ENCODE measurements around the gene GALP.
"Not testable (repeated sequence)": the region's sequence is repeated elsewhere in the genome, so short reads cannot be mapped to it uniquely, and the experiment has no call there.

Gene GALP

GRCh38 chr19:56193981-56194640, 18.3 kb downstream of the GALP start:
- Histone ChIP-seq H2AFZ (ENCODE audit: low read depth, low read length) (no peak overlapping the region), H3K4me1 (ENCODE audit: low read length) (no peaks in the 10 kb centered on the region), H3K79me2 (ENCODE audit: low read length) (no peaks in the 10 kb centered on the region), H3K4me2 (ENCODE audit: low read length) (no peak overlapping the region), H3K27me3 (ENCODE audit: low read depth, low read length) (peaks cover 5% of the 10 kb centered on the region; the same call in 1 of the 2 replicates), H3K27ac (ENCODE audit: low read length) (no peak overlapping the region), H3K36me3 (replicated peaks; ENCODE audit: low read depth, low read length) (no peaks in the 10 kb centered on the region), H4K20me1 (ENCODE audit: insufficient read depth, low read length) (no peaks in the 10 kb centered on the region), H3K9me3 (ENCODE audit: insufficient read depth, low read length) (no peaks in the 10 kb centered on the region), H3K4me3 (ENCODE audit: low read length) (no peak overlapping the region), H3K9ac (ENCODE audit: low read length) (no peak overlapping the region)
- no peak for TF ChIP-seq EZH2phosphoT487 (IDR thresholded peaks at IDR 0.05; ENCODE audit: low read depth)
- TF ChIP-seq CTCF (IDR thresholded peaks at IDR 0.05; ENCODE audit: low read depth, low read length) = no peak

- H3K9ac ChIP-seq (ENCODE audit: low read length); H3K4me3 ChIP-seq (ENCODE audit: low read length); H2AFZ ChIP-seq (ENCODE audit: low read depth, low read length); H3K4me2 ChIP-seq (ENCODE audit: low read length); H4K20me1 ChIP-seq (ENCODE audit: insufficient read depth, low read length); H3K27ac ChIP-seq (ENCODE audit: low read length); H3K4me1 ChIP-seq (ENCODE audit: low read length); H3K79me2 ChIP-seq (ENCODE audit: low read length); H3K9me3 ChIP-seq (ENCODE audit: insufficient read depth, low read length); H3K36me3 ChIP-seq (replicated peaks; ENCODE audit: low read depth, low read length): not testable (repeated sequence)
- H3K27me3 ChIP-seq (ENCODE audit: low read depth, low read length) = peaks cover 11% of the 10 kb centered on the region
These were observed 21.8 kb downstream of the GALP start, which contains the start of gene ZSCAN5B for GRCh38 chr19:56197646-56198045. Gene ZSCAN5B, minus strand, starts transcription at chr19:56197783. Its CDS starts 4,731 bp downstream, at chr19:56193052.

- Histone ChIP-seq H3K36me3 (replicated peaks; ENCODE audit: low read depth, low read length) (no peaks in the 10 kb centered on the region), H3K27me3 (ENCODE audit: low read depth, low read length) (peaks cover 9% of the 10 kb centered on the region; the same call in 1 of the 2 replicates), H3K9ac (ENCODE audit: low read length) (no peak overlapping the region), H3K4me2 (ENCODE audit: low read length) (no peak overlapping the region), H3K4me1 (ENCODE audit: low read length) (no peaks in the 10 kb centered on the region), H3K4me3 (ENCODE audit: low read length) (no peak overlapping the region), H4K20me1 (ENCODE audit: insufficient read depth, low read length) (no peaks in the 10 kb centered on the region), H2AFZ (ENCODE audit: low read depth, low read length) (no peak overlapping the region), H3K9me3 (ENCODE audit: insufficient read depth, low read length) (no peaks in the 10 kb centered on the region), H3K79me2 (ENCODE audit: low read length) (no peaks in the 10 kb centered on the region), H3K27ac (ENCODE audit: low read length) (no peak overlapping the region)
- TF ChIP-seq EZH2phosphoT487 (IDR thresholded peaks at IDR 0.05; ENCODE audit: low read depth) = no peak
- TF ChIP-seq CTCF (IDR thresholded peaks at IDR 0.05; ENCODE audit: low read depth, low read length) = no peak
These were observed 23.9 kb downstream of the GALP start for GRCh38 chr19:56199687-56200086.

GRCh38 chr19:56201973-56202372, 26.2 kb downstream of the GALP start, which contains the start of gene ZSCAN5C:
Gene ZSCAN5C, plus strand, starts transcription at chr19:56202273. Its CDS starts 3,641 bp downstream, at chr19:56205914.
- H3K27ac ChIP-seq (ENCODE audit: low read length) = no peak within 1 kb of the TSS
- H3K4me1 ChIP-seq (ENCODE audit: low read length) = no peaks in the 10 kb centered on the region
- H3K4me2 ChIP-seq (ENCODE audit: low read length) = no peak within 1 kb of the TSS
- H2AFZ ChIP-seq (ENCODE audit: low read depth, low read length) = no peak within 1 kb of the TSS
- H4K20me1 ChIP-seq (ENCODE audit: insufficient read depth, low read length) = no peaks in the 10 kb centered on the region
- no peaks in the 10 kb centered on the region for H3K79me2 ChIP-seq (ENCODE audit: low read length)
- TF ChIP-seq CTCF (IDR thresholded peaks at IDR 0.05; ENCODE audit: low read depth, low read length) (no peak), EZH2phosphoT487 (IDR thresholded peaks at IDR 0.05; ENCODE audit: low read depth) (no peak)
- no peak within 1 kb of the TSS for H3K4me3 ChIP-seq (ENCODE audit: low read length)
- peaks cover 14% of the 10 kb centered on the region; the same call in 1 of the 2 replicates for H3K27me3 ChIP-seq (ENCODE audit: low read depth, low read length)
- H3K36me3 ChIP-seq (replicated peaks; ENCODE audit: low read depth, low read length) = no peaks in the 10 kb centered on the region
- H3K9ac ChIP-seq (ENCODE audit: low read length) = no peak within 1 kb of the TSS
- no peaks in the 10 kb centered on the region for H3K9me3 ChIP-seq (ENCODE audit: insufficient read depth, low read length)

GRCh38 chr19:56207581-56207980, 31.8 kb downstream of the GALP start:
- not testable (repeated sequence) for H3K9me3 ChIP-seq (ENCODE audit: insufficient read depth, low read length); H3K36me3 ChIP-seq (replicated peaks; ENCODE audit: low read depth, low read length); H3K4me1 ChIP-seq (ENCODE audit: low read length); H3K27me3 ChIP-seq (ENCODE audit: low read depth, low read length); H3K79me2 ChIP-seq (ENCODE audit: low read length); H3K27ac ChIP-seq (ENCODE audit: low read length); H3K4me3 ChIP-seq (ENCODE audit: low read length); H3K4me2 ChIP-seq (ENCODE audit: low read length); H2AFZ ChIP-seq (ENCODE audit: low read depth, low read length); H4K20me1 ChIP-seq (ENCODE audit: insufficient read depth, low read length); H3K9ac ChIP-seq (ENCODE audit: low read length)
